ENCODE measurements around the gene CCND2.

The CCND2 gene

GRCh38 chr12:4293299-4293965, 19.9 kb downstream of the CCND2 start:
- DNase-seq, result no peak

- peak; percentile 32 for DNase-seq
These were observed 20.5 kb downstream of the CCND2 start for GRCh38 chr12:4293966-4294505.

- DNase-seq, result no peak
These were observed 23.2 kb downstream of the CCND2 start for GRCh38 chr12:4296751-4297150.

- DNase-seq, result no peak
These were observed 24.1 kb downstream of the CCND2 start for GRCh38 chr12:4297617-4298016.

- DNase-seq, result no peak
These were observed 27.3 kb downstream of the CCND2 start for GRCh38 chr12:4300883-4301282.

GRCh38 chr12:4301932-4302501, 28.5 kb downstream of the CCND2 start:
- no peak for DNase-seq

- no peak for DNase-seq
These were observed 29.3 kb downstream of the CCND2 start for GRCh38 chr12:4302881-4303280.

- DNase-seq, result no peak
These were observed 30.2 kb downstream of the CCND2 start for GRCh38 chr12:4303750-4304149.

- peak; percentile 15 for DNase-seq
These were observed 34.2 kb downstream of the CCND2 start for GRCh38 chr12:4307593-4308333.

- DNase-seq, result no peak
These were observed 34.9 kb downstream of the CCND2 start for GRCh38 chr12:4308334-4308950.

- no peak for DNase-seq
These were observed 38.2 kb downstream of the CCND2 start for GRCh38 chr12:4311776-4312175.

- DNase-seq, result no peak
These were observed 38.7 kb downstream of the CCND2 start for GRCh38 chr12:4312251-4312650.

GRCh38 chr12:4320497-4320852, 46.9 kb downstream of the CCND2 start:
- DNase-seq, result no peak

- peak; percentile 49 for DNase-seq
These were observed 47.5 kb downstream of the CCND2 start, which contains the start of gene TIGAR for GRCh38 chr12:4320853-4321701. TIGAR (plus strand) TSS chr12:4321213; CDS start chr12:4321272, 59 bp downstream.

- no peak for DNase-seq
These were observed 49.2 kb downstream of the CCND2 start for GRCh38 chr12:4322726-4323125.
